Motor neuron (in vitro differentiated cells): ENCODE results near the gene GJC2. TPM values are rescaled to one million over a fixed set of nuclear protein-coding genes. Genes with fewer than 3 reads are reported as not detected.

Source experiments
- ATAC-seq, 8 experiments: fragments of 200-7000 bp; cut with Tn5 transposase; replicated peaks in 6 of 8; 2 replicates each; pipeline ENCODE4 v1.8.0; 2021; ENCODE audit warnings: mild to moderate bottlenecking in 8 of 8, moderate library complexity in 8 of 8
- H3K27ac ChIP-seq, 2 donors: fragments of 250-450 bp; sonication (Bioruptor Pico); 2 replicates each; pipeline ENCODE4 v1.9.0; 2021; ENCODE audit warnings: antibody characterized with exemption in 2 of 2, mild to moderate bottlenecking in 2 of 2, moderate library complexity in 1 of 2
- H3K4me1 ChIP-seq, 2 donors: fragments of 250-450 bp; sonication (Bioruptor Pico); replicated peaks in 1 of 2; 2 replicates each; pipeline ENCODE4 v1.6.1; 2021; ENCODE audit warnings: antibody characterized with exemption in 2 of 2, mild to moderate bottlenecking in 2 of 2, moderate library complexity in 1 of 2
- H3K4me3 ChIP-seq, 5 donors: fragments of 250-450 bp; sonication (Bioruptor Pico); 2 replicates each; pipeline ENCODE4 v1.9.0; 2021; ENCODE audit warnings: antibody characterized with exemption in 5 of 5, mild to moderate bottlenecking in 5 of 5, moderate library complexity in 4 of 5
- WGBS, 10 experiments: fragments of 450-650 bp; shearing (Covaris generic); methylation state at CpG; one replicate each; pipeline ENCODE4 v1.0.0; 2022; 5-methylcytosine and 5-hydroxymethylcytosine counted together
- in situ Hi-C, 9 experiments: fragments of 400-800 bp; cut with MboI; loops; one replicate each; pipeline ENCODE4 v1.15.0; 2021; ENCODE audit warnings: low sequenced_read_pairs in 9 of 9, low pct_unique_long_range_greater_than_20kb in 2 of 9; ENCODE audit not compliant: unreplicated experiment in 9 of 9
- total RNA-seq, 8 experiments: library from RNA; unstranded; fragments of 300-600 nt; gene quantifications; 2 replicates each; pipeline versions ENCODE4 v1.2.3 to v1.2.4, GENCODE V29; 2022

GJC2 gene
- 1 to 10 TPM in 2 of 8 experiments, under 1 TPM in 6; 0.71 to 1.6 (median 0.86) TPM for total RNA-seq

DNA sequence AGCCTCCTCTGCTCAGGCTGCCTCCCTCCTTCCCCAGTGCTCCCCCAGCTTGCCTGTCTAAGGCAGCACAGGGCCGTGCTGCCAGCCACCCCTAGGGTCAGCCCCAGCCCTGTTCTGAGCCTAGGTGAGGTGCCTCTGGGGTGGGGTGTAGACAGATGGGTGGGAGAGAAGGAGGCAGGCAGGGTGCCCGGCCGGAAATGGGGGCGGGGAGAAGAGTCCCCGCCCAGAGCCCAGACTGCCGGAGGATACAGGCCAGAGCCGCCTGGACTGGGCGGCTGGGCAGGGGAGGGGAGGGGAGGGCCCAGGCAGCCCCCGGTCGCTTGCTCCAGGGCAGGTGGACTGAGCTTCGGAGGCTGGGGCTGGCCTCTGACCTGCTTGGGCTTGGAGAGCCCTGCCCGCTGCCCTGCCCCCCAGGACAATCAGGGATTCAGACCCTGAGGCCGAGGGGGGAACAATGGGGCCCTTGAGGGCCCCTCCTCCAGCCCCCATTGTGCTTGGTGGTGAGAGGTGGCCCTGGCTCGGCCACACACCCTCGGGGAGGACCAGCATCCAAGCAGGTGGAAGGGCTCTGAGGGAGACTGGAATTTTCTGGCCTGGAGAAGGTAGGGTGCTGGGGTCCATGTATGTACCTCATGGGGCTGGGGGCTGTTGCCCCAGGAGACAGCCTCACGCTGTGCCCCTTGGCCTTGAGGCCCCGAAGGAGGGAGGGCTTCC, at the start of gene GJC2:
Gene GJC2, plus strand, starts transcription at position 525 of the 714 bp plus-strand sequence. CDS start 7,829 bp downstream, outside the sequence.
- in situ Hi-C loops = no loop called here
- 0 to 28% (median 0%) methylated on average over 1 to 4 of the region's 17 CpGs; no CpG with 5 or more reads in 7 of the 10 experiments for WGBS, 10 experiments
- H3K4me3 ChIP-seq = no peak within 1 kb of the TSS
- H3K27ac ChIP-seq = peak within 1 kb of the TSS; percentile 29 to 30
- ATAC-seq = peak; percentile 7 to 73 (median 56)
- peaks cover 22 to 27% of the 10 kb centered on the region in 2 donors for H3K4me1 ChIP-seq

- Histone ChIP-seq H3K27ac (no peak overlapping the region), H3K4me3 (peak overlapping the region in 3 of 5 donors; percentile 60 to 94 (median 75)), H3K4me1 (peaks cover 7 to 14% of the 10 kb centered on the region in 2 donors)
- no peak for ATAC-seq
- 28 to 100% (median 89%) methylated on average over 1 to 9 of the region's 12 CpGs; no CpG with 5 or more reads in 2 of the 10 experiments for WGBS, 10 experiments
- in situ Hi-C loops = no loop called here
Measured at GRCh38 chr1:228100822-228101613, 48.7 kb upstream of the GJC2 start.

DNA sequence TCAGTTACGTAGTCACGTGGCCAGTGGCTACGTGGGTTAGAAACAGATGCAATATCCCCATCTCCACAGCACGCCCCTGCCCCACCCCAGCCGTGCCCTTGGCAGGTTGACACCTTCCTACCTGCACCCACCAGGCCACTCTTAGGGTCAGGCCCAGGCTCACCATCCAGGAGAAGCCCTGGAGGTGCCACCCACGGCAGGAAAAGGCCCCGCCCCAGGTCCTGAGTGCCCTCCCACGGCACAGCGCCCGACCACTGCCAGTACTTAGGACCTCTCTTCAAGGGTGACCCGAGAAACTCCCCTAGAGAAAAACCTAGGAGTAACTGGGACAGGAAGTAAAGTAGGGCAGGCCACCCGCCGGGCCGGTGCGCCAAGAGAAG, 48.1 kb upstream of the GJC2 start:
- Histone ChIP-seq H3K4me3 (peak overlapping the region; percentile 60 to 94 (median 90)), H3K27ac (peak overlapping the region in 1 of 2 donors; percentile 92), H3K4me1 (peaks cover 7 to 14% of the 10 kb centered on the region in 2 donors)
- ATAC-seq = no peak
- WGBS, 10 experiments = 20 to 90% (median 78%) methylated on average over 2 to 10 of the region's 15 CpGs; no CpG with 5 or more reads in 4 of the 10 experiments
- in situ Hi-C loops = no loop called here

GRCh38 chr1:228101994-228102790, 47.5 kb upstream of the GJC2 start:
- Histone ChIP-seq H3K27ac (peak overlapping the region; percentile 82 to 92), H3K4me1 (peaks cover 7 to 14% of the 10 kb centered on the region in 2 donors), H3K4me3 (peak overlapping the region; percentile 60 to 94 (median 90))
- in situ Hi-C loops = no loop called here
- 32% methylated on average over 5 of the region's 73 CpGs; no CpG with 5 or more reads in 9 of the 10 experiments for whole genome bisulfite sequencing, 10 experiments
- peak; percentile 16 to 55 (median 43) for ATAC-seq

- H3K27ac ChIP-seq = peak within 1 kb of the TSS; percentile 82 to 92
- in situ Hi-C loops = no loop called here
- peaks cover 7 to 14% of the 10 kb centered on the region in 2 donors for H3K4me1 ChIP-seq
- peak within 1 kb of the TSS; percentile 60 to 94 (median 90) for H3K4me3 ChIP-seq
- peak; percentile 72 to 87 (median 82) for ATAC-seq
- WGBS, 10 experiments = 0% methylated on average over 4 to 41 of the region's 104 CpGs; no CpG with 5 or more reads in 4 of the 10 experiments
Measured at GRCh38 chr1:228102791-228103620, 46.7 kb upstream of the GJC2 start, which contains the start of gene C1orf35. C1orf35 (minus strand) TSS chr1:228103325; CDS start chr1:228103227, 98 bp downstream.

- no peak overlapping the region for H3K27ac ChIP-seq
- H3K4me1 ChIP-seq = peaks cover 12 to 19% of the 10 kb centered on the region in 2 donors
- WGBS, 10 experiments = 22 to 100% (median 82%) methylated on average over 1 to 5 of the region's 7 CpGs; no CpG with 5 or more reads in 3 of the 10 experiments
- in situ Hi-C loops = no loop called here
- no peak overlapping the region for H3K4me3 ChIP-seq
- ATAC-seq = no peak
Measured at GRCh38 chr1:228104526-228105269, 45.0 kb upstream of the GJC2 start.

DNA sequence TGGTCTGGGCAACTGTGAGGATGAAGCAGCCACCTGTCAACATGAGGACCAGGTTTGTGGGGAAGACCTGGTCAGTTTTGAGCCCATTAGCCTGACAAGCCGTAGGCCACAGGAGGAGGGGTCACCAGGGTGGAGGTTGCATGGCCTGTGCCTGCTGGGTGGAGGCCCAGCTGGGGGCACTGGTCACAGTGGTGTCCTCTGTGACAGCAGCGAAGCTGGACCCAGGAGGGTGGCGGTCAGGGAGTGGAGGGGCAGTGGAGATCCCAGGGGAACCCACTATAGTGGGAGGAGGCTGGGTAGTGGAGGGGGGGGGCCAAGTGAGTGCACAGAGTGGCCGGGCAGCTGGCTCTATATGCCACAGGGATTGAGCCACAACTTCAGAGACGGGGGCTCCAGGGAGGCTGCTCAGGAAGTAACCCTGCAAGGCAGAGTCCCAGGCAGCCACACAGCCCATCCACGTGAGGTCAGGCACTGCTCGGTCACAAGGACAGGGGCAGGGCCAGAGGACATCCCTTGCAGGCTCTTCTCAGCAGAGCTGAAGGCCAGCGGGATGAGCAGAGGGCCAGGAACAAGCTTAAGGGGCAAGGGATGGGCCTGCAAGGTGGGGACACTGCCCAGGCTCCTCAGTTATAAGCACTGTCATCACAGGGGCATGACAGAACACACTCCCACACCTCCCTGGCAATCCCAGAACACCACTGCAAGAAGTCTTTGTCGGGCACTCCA, 44.3 kb upstream of the GJC2 start:
- 49 to 100% (median 93%) methylated on average over 1 to 4 of the region's 9 CpGs; no CpG with 5 or more reads in 4 of the 10 experiments for WGBS, 10 experiments
- in situ Hi-C loops = no loop called here
- Histone ChIP-seq H3K4me3 (no peak overlapping the region), H3K27ac (no peak overlapping the region), H3K4me1 (peaks cover 17 to 24% of the 10 kb centered on the region in 2 donors)
- ATAC-seq = no peak

- Histone ChIP-seq H3K4me3 (no peak overlapping the region), H3K27ac (no peak overlapping the region), H3K4me1 (peaks cover 19 to 26% of the 10 kb centered on the region in 2 donors)
- WGBS, 10 experiments = 81 to 100% (median 86%) methylated on average over 1 to 7 of the region's 8 CpGs; no CpG with 5 or more reads in 4 of the 10 experiments
- in situ Hi-C loops = no loop called here
- no peak for ATAC-seq
Measured at GRCh38 chr1:228105996-228106799, 43.5 kb upstream of the GJC2 start.

- WGBS, 10 experiments = 62 to 100% (median 92%) methylated on average over 1 to 7 of the region's 9 CpGs; no CpG with 5 or more reads in 2 of the 10 experiments
- Histone ChIP-seq H3K4me1 (peaks cover 15 to 21% of the 10 kb centered on the region in 2 donors), H3K4me3 (no peak overlapping the region), H3K27ac (no peak overlapping the region)
- in situ Hi-C loops = no loop called here
- ATAC-seq = no peak
Measured at GRCh38 chr1:228106800-228107054, 43.0 kb upstream of the GJC2 start.

DNA sequence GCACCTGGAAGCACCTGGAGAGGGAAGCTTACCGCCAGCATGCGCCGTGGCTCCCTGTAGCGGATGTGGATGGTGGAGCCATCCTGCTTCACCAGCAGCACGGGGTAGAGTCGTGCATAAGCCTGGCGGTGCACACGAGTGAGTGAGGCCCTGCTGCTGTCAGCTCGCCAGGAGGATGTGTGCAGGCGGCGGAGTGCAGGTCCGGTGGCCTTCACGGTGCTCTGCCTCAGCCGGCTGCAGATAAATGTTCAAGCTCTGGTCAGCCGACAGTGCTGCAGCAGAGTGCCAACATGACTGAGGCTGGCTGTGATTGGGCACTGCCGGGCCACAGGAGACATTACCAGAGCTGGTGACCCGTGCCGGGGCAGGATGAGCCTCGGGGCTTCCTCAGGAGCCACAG, 42.1 kb upstream of the GJC2 start:
- Histone ChIP-seq H3K27ac (no peak overlapping the region), H3K4me3 (peak overlapping the region in 1 of 5 donors; percentile 99), H3K4me1 (peaks cover 13 to 19% of the 10 kb centered on the region in 2 donors)
- WGBS, 10 experiments = 95 to 100% (median 95%) methylated on average over 4 to 7 of the region's 19 CpGs; no CpG with 5 or more reads in 7 of the 10 experiments
- in situ Hi-C loops = no loop called here
- ATAC-seq = no peak
